Measurements from ENCODE around the gene TNNC1. TPM values are rescaled to one million over a fixed set of nuclear protein-coding genes. Genes with fewer than 3 reads are reported as not detected.

The TNNC1 gene
- total and polyA plus RNA-seq, 4 donors: 0.21 to 0.75 (median 0.35) TPM

GRCh38 chr3:52433996-52434479 lies 19.8 kb downstream of the TNNC1 start (continued):
- TF ChIP-seq REST (IDR thresholded peaks at IDR 0.05): no peak

- no peaks in the 10 kb centered on the region for H3K4me1 ChIP-seq (ENCODE audit: control insufficient read depth in 4 of 4, insufficient read depth in 4 of 4, low read length in 3 of 4)
- no peaks in the 10 kb centered on the region for H3K36me3 ChIP-seq (ENCODE audit: control insufficient read depth in 4 of 4, insufficient read depth in 3 of 4, low read depth in 1 of 4, low read length in 3 of 4)
- H3K27ac ChIP-seq (ENCODE audit: low read depth in 1 of 2, low read length in 2 of 2): no peak overlapping the region
- DNase-seq (ENCODE audit: low spot score): no peak
- H3K27me3 ChIP-seq (ENCODE audit: control insufficient read depth in 4 of 4, insufficient read depth in 4 of 4, low read length in 3 of 4): no peaks in the 10 kb centered on the region
- no peak for TF ChIP-seq NR2F2 (IDR thresholded peaks at IDR 0.05)
- no peak for TF ChIP-seq YY1 (IDR thresholded peaks at IDR 0.05)
- TF ChIP-seq FOXA2 (IDR thresholded peaks at IDR 0.05): no peak
- TF ChIP-seq TAF1 (conservative IDR thresholded peaks at IDR 0.05): no peak
- no peak for TF ChIP-seq CTCF (IDR thresholded peaks at IDR 0.05; ENCODE audit: low read depth, low read length, missing input control)
- no peak for TF ChIP-seq ZBTB33 (IDR thresholded peaks at IDR 0.05)
- TF ChIP-seq ATF3 (IDR thresholded peaks at IDR 0.05): no peak
- TF ChIP-seq RXRA (IDR thresholded peaks at IDR 0.05): no peak
- no peak for TF ChIP-seq GABPA (IDR thresholded peaks at IDR 0.05 in 1 of 2, conservative IDR thresholded peaks at IDR 0.05 in 1 of 2)
- no peak for TF ChIP-seq HNF4G (IDR thresholded peaks at IDR 0.05)
- no peak for TF ChIP-seq REST (IDR thresholded peaks at IDR 0.05)
- no peak for TF ChIP-seq HNF4A (conservative IDR thresholded peaks at IDR 0.05)
- TF ChIP-seq SP1 (IDR thresholded peaks at IDR 0.05): no peak
- no peak for TF ChIP-seq FOXA1 (IDR thresholded peaks at IDR 0.05)
- TF ChIP-seq JUND (IDR thresholded peaks at IDR 0.05): no peak
- TF ChIP-seq MAX (IDR thresholded peaks at IDR 0.05): no peak
- H3K4me3 ChIP-seq (ENCODE audit: low read depth in 1 of 3, low read length in 3 of 3): no peak overlapping the region
- H3K9ac ChIP-seq (ENCODE audit: low read depth in 1 of 2, low read length in 2 of 2): no peak overlapping the region
- WGBS: 80% methylated on average over 10 of the region's 10 CpGs
- no peaks in the 10 kb centered on the region for H3K9me3 ChIP-seq (ENCODE audit: control insufficient read depth in 4 of 4, low read length in 3 of 4)
Measured at GRCh38 chr3:52433328-52433995, 20.4 kb downstream of the TNNC1 start.

Measured in liver (tissue), 9 donors.